ENCODE results near the gene MBD5.

MBD5 gene

DNA sequence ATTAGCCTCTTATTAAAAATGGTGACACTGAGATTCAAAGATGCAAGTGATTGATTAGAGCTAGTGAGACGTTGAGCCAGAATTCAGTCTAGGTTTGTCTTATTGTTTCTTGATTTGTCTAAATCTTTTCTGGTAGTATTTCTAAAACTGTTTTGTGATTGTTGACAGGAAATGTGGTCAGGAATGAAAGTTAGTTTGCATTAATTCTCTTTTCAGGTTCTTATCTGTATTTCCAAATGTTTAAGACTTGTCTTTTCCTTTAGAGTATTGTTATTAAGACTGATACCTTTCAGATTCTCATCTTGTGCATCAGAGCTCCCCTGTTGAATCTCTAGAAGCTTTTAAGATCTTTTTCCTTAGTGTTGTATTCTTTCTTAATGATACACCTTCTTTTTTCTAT, 89.3 kb downstream of the MBD5 start:
- Histone ChIP-seq H3K23ac (ENCODE audit: low read depth, low read length, poor library complexity) (no peak overlapping the region), H3K4ac (ENCODE audit: low read length) (no peak overlapping the region), H3K27ac (replicated peaks; ENCODE audit: low read length) (no peak overlapping the region), H3K4me2 (ENCODE audit: insufficient read depth, low read length, poor library complexity, severe bottlenecking) (no peak overlapping the region), H3K14ac (ENCODE audit: low read length) (no peak overlapping the region), H3K9me3 (replicated peaks in 1 of 2; ENCODE audit: control insufficient read depth in 2 of 2, insufficient read depth in 1 of 2, low read depth in 1 of 2, low read length in 2 of 2) (peaks cover 0 to 6% of the 10 kb centered on the region in 2 donors), H3K79me1 (ENCODE audit: low read depth, low read length) (no peaks in the 10 kb centered on the region), H2BK120ac (ENCODE audit: low read depth, low read length) (no peak overlapping the region), H2AK5ac (ENCODE audit: low read depth, low read length) (no peak overlapping the region), H3K18ac (ENCODE audit: low read length) (no peak overlapping the region), H3K9ac (ENCODE audit: low read depth, low read length, poor library complexity) (no peak overlapping the region), H3K27me3 (ENCODE audit: control insufficient read depth in 3 of 3, insufficient read depth in 3 of 3, low read depth in 1 of 3, low read length in 3 of 3) (no peaks in the 10 kb centered on the region), H3K4me3 (ENCODE audit: low read length in 2 of 2) (no peak overlapping the region), H2BK5ac (ENCODE audit: low read length) (no peak overlapping the region), H3K36me3 (replicated peaks in 1 of 2; ENCODE audit: control insufficient read depth in 2 of 2, insufficient read depth in 2 of 2, low read length in 2 of 2) (no peaks in the 10 kb centered on the region), H2BK12ac (ENCODE audit: low read length) (no peak overlapping the region), H4K91ac (ENCODE audit: low read depth, low read length, poor library complexity) (no peak overlapping the region), H3K4me1 (ENCODE audit: control insufficient read depth in 2 of 2, insufficient read depth in 1 of 2, low read depth in 1 of 2, low read length in 2 of 2) (no peaks in the 10 kb centered on the region), H4K8ac (ENCODE audit: low read depth, low read length) (no peak overlapping the region), H2BK15ac (ENCODE audit: low read length) (no peak overlapping the region), H2AFZ (ENCODE audit: low read length) (no peak overlapping the region)
- DNase-seq (ENCODE audit: low spot score), result no peak
- no CpG with 5 or more reads among the region's 1 CpG for WGBS, 2 donors (ENCODE audit: extremely low coverage in 2 of 2, insufficient read length in 2 of 2, insufficient replicate concordance in 1 of 2)

- H2BK15ac ChIP-seq (ENCODE audit: low read length), result no peak overlapping the region
- no peak overlapping the region for H3K4me3 ChIP-seq (ENCODE audit: low read length in 2 of 2)
- H2BK120ac ChIP-seq (ENCODE audit: low read depth, low read length), result no peak overlapping the region
- no peak overlapping the region for H3K14ac ChIP-seq (ENCODE audit: low read length)
- no peak overlapping the region for H4K8ac ChIP-seq (ENCODE audit: low read depth, low read length)
- no peak overlapping the region for H3K23ac ChIP-seq (ENCODE audit: low read depth, low read length, poor library complexity)
- H3K4ac ChIP-seq (ENCODE audit: low read length), result no peak overlapping the region
- H3K18ac ChIP-seq (ENCODE audit: low read length), result no peak overlapping the region
- H3K36me3 ChIP-seq (replicated peaks in 1 of 2; ENCODE audit: control insufficient read depth in 2 of 2, insufficient read depth in 2 of 2, low read length in 2 of 2), result peaks cover 0 to 2% of the 10 kb centered on the region in 2 donors
- no peak overlapping the region for H3K9ac ChIP-seq (ENCODE audit: low read depth, low read length, poor library complexity)
- no peak overlapping the region for H3K27ac ChIP-seq (replicated peaks; ENCODE audit: low read length)
- peaks cover 0 to 9% of the 10 kb centered on the region in 2 donors for H3K9me3 ChIP-seq (replicated peaks in 1 of 2; ENCODE audit: control insufficient read depth in 2 of 2, insufficient read depth in 1 of 2, low read depth in 1 of 2, low read length in 2 of 2)
- H3K4me1 ChIP-seq (ENCODE audit: control insufficient read depth in 2 of 2, insufficient read depth in 1 of 2, low read depth in 1 of 2, low read length in 2 of 2), result no peaks in the 10 kb centered on the region
- H4K91ac ChIP-seq (ENCODE audit: low read depth, low read length, poor library complexity), result no peak overlapping the region
- no peak overlapping the region for H2BK12ac ChIP-seq (ENCODE audit: low read length)
- H2BK5ac ChIP-seq (ENCODE audit: low read length), result no peak overlapping the region
- H3K27me3 ChIP-seq (ENCODE audit: control insufficient read depth in 3 of 3, insufficient read depth in 3 of 3, low read depth in 1 of 3, low read length in 3 of 3), result no peaks in the 10 kb centered on the region
- H2AK5ac ChIP-seq (ENCODE audit: low read depth, low read length), result no peak overlapping the region
- no peak overlapping the region for H2AFZ ChIP-seq (ENCODE audit: low read length)
- H3K4me2 ChIP-seq (ENCODE audit: insufficient read depth, low read length, poor library complexity, severe bottlenecking), result no peak overlapping the region
- H3K79me1 ChIP-seq (ENCODE audit: low read depth, low read length), result peaks cover 2% of the 10 kb centered on the region
- no peak for DNase-seq (ENCODE audit: low spot score)
These were observed 101.9 kb downstream of the MBD5 start for GRCh38 chr2:148122788-148123187.

DNA sequence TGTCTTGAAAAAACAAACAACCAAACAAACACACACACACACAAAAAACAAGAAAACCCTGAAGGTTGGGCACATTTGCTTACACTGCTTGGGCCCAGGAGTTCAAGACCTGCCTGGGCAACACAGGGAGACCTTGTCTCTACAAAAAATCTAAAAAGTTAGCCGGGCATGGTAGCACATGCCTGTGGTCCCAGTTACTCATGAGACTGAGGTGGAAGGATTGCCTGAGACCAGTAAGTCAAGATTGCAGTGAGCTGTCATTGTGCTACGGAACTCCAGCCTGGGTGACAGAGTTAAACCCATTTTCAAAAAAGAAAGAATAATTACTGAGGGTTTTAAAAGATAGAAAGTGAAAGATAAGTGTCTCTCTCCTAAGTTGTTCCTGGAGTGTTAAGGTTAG, 103.4 kb downstream of the MBD5 start:
- Histone ChIP-seq H3K18ac (ENCODE audit: low read length) (no peak overlapping the region), H2BK120ac (ENCODE audit: low read depth, low read length) (no peak overlapping the region), H3K36me3 (replicated peaks in 1 of 2; ENCODE audit: control insufficient read depth in 2 of 2, insufficient read depth in 2 of 2, low read length in 2 of 2) (peaks cover 0 to 2% of the 10 kb centered on the region in 2 donors), H3K4ac (ENCODE audit: low read length) (no peak overlapping the region), H4K91ac (ENCODE audit: low read depth, low read length, poor library complexity) (no peak overlapping the region), H2AFZ (ENCODE audit: low read length) (no peak overlapping the region), H3K9me3 (replicated peaks in 1 of 2; ENCODE audit: control insufficient read depth in 2 of 2, insufficient read depth in 1 of 2, low read depth in 1 of 2, low read length in 2 of 2) (peaks cover 0 to 4% of the 10 kb centered on the region in 2 donors), H2AK5ac (ENCODE audit: low read depth, low read length) (no peak overlapping the region), H3K4me2 (ENCODE audit: insufficient read depth, low read length, poor library complexity, severe bottlenecking) (no peak overlapping the region), H3K27me3 (ENCODE audit: control insufficient read depth in 3 of 3, insufficient read depth in 3 of 3, low read depth in 1 of 3, low read length in 3 of 3) (no peaks in the 10 kb centered on the region), H4K8ac (ENCODE audit: low read depth, low read length) (no peak overlapping the region), H3K4me3 (ENCODE audit: low read length in 2 of 2) (no peak overlapping the region), H3K4me1 (ENCODE audit: control insufficient read depth in 2 of 2, insufficient read depth in 1 of 2, low read depth in 1 of 2, low read length in 2 of 2) (no peaks in the 10 kb centered on the region), H3K79me1 (ENCODE audit: low read depth, low read length) (peaks cover 2% of the 10 kb centered on the region), H2BK15ac (ENCODE audit: low read length) (no peak overlapping the region), H3K9ac (ENCODE audit: low read depth, low read length, poor library complexity) (no peak overlapping the region), H3K14ac (ENCODE audit: low read length) (no peak overlapping the region), H3K27ac (replicated peaks; ENCODE audit: low read length) (no peak overlapping the region), H2BK12ac (ENCODE audit: low read length) (no peak overlapping the region), H2BK5ac (ENCODE audit: low read length) (no peak overlapping the region), H3K23ac (ENCODE audit: low read depth, low read length, poor library complexity) (no peak overlapping the region)
- no peak for DNase-seq (ENCODE audit: low spot score)
- no CpG with 5 or more reads among the region's 2 CpGs for WGBS, 2 donors (ENCODE audit: extremely low coverage in 2 of 2, insufficient read length in 2 of 2, insufficient replicate concordance in 1 of 2)

- H3K36me3 ChIP-seq (replicated peaks in 1 of 2; ENCODE audit: control insufficient read depth in 2 of 2, insufficient read depth in 2 of 2, low read length in 2 of 2), result no peaks in the 10 kb centered on the region
- H3K4ac ChIP-seq (ENCODE audit: low read length), result no peak overlapping the region
- H3K79me1 ChIP-seq (ENCODE audit: low read depth, low read length), result no peaks in the 10 kb centered on the region
- no CpG with 5 or more reads among the region's 3 CpGs for WGBS, 2 donors (ENCODE audit: extremely low coverage in 2 of 2, insufficient read length in 2 of 2, insufficient replicate concordance in 1 of 2)
- no peak overlapping the region for H2AK5ac ChIP-seq (ENCODE audit: low read depth, low read length)
- no peaks in the 10 kb centered on the region for H3K27me3 ChIP-seq (ENCODE audit: control insufficient read depth in 3 of 3, insufficient read depth in 3 of 3, low read depth in 1 of 3, low read length in 3 of 3)
- no peak overlapping the region for H2BK5ac ChIP-seq (ENCODE audit: low read length)
- H3K4me1 ChIP-seq (ENCODE audit: control insufficient read depth in 2 of 2, insufficient read depth in 1 of 2, low read depth in 1 of 2, low read length in 2 of 2), result no peaks in the 10 kb centered on the region
- H2AFZ ChIP-seq (ENCODE audit: low read length), result no peak overlapping the region
- no peak overlapping the region for H4K91ac ChIP-seq (ENCODE audit: low read depth, low read length, poor library complexity)
- DNase-seq (ENCODE audit: low spot score), result no peak
- H3K4me3 ChIP-seq (ENCODE audit: low read length in 2 of 2), result no peak overlapping the region
- H3K23ac ChIP-seq (ENCODE audit: low read depth, low read length, poor library complexity), result no peak overlapping the region
- no peak overlapping the region for H2BK120ac ChIP-seq (ENCODE audit: low read depth, low read length)
- H3K14ac ChIP-seq (ENCODE audit: low read length), result no peak overlapping the region
- H3K27ac ChIP-seq (replicated peaks; ENCODE audit: low read length), result no peak overlapping the region
- H2BK12ac ChIP-seq (ENCODE audit: low read length), result no peak overlapping the region
- H3K9ac ChIP-seq (ENCODE audit: low read depth, low read length, poor library complexity), result no peak overlapping the region
- H3K18ac ChIP-seq (ENCODE audit: low read length), result no peak overlapping the region
- H2BK15ac ChIP-seq (ENCODE audit: low read length), result no peak overlapping the region
- H3K4me2 ChIP-seq (ENCODE audit: insufficient read depth, low read length, poor library complexity, severe bottlenecking), result no peak overlapping the region
- H4K8ac ChIP-seq (ENCODE audit: low read depth, low read length), result no peak overlapping the region
- H3K9me3 ChIP-seq (replicated peaks in 1 of 2; ENCODE audit: control insufficient read depth in 2 of 2, insufficient read depth in 1 of 2, low read depth in 1 of 2, low read length in 2 of 2), result no peaks in the 10 kb centered on the region
These were observed 109.7 kb downstream of the MBD5 start for GRCh38 chr2:148130581-148130980.
